Measurements from ENCODE around the gene CERT1.

CERT1 gene

GRCh38 chr5:75468593-75468992, 42.8 kb downstream of the CERT1 start:
- no peak for DNase-seq

- DNase-seq: peak; percentile 0
These were observed 45.3 kb downstream of the CERT1 start for GRCh38 chr5:75466006-75466716.

- peak; percentile 25 for DNase-seq
These were observed 45.9 kb downstream of the CERT1 start for GRCh38 chr5:75465480-75465879.

- no peak for DNase-seq
These were observed 47.7 kb downstream of the CERT1 start for GRCh38 chr5:75463726-75464125.

GRCh38 chr5:75461679-75462078, 49.8 kb downstream of the CERT1 start:
- DNase-seq: no peak

- DNase-seq: no peak
These were observed 50.4 kb downstream of the CERT1 start for GRCh38 chr5:75460942-75461610.

- DNase-seq: no peak
These were observed 50.9 kb downstream of the CERT1 start for GRCh38 chr5:75460532-75460931.

GRCh38 chr5:75457691-75458090, 53.7 kb downstream of the CERT1 start:
- DNase-seq: no peak

- no peak for DNase-seq
These were observed 54.3 kb downstream of the CERT1 start for GRCh38 chr5:75457161-75457560.

GRCh38 chr5:75450069-75450468, 61.4 kb downstream of the CERT1 start:
- no peak for DNase-seq

- DNase-seq: no peak
These were observed 65.4 kb downstream of the CERT1 start for GRCh38 chr5:75446068-75446467.

- DNase-seq: no peak
These were observed 69.9 kb downstream of the CERT1 start for GRCh38 chr5:75441560-75441959.

- no peak for DNase-seq
These were observed 72.2 kb downstream of the CERT1 start for GRCh38 chr5:75439276-75439675.

GRCh38 chr5:75438722-75439121, 72.7 kb downstream of the CERT1 start:
- DNase-seq: no peak

- no peak for DNase-seq
These were observed 76.3 kb downstream of the CERT1 start for GRCh38 chr5:75435096-75435495.

- DNase-seq: no peak
These were observed 77.5 kb downstream of the CERT1 start for GRCh38 chr5:75433814-75434506.

- DNase-seq: no peak
These were observed 97.2 kb downstream of the CERT1 start for GRCh38 chr5:75414241-75414640.

- peak; percentile 1 for DNase-seq
These were observed 99.1 kb downstream of the CERT1 start for GRCh38 chr5:75412111-75412990.

GRCh38 chr5:75405296-75405695, 106.1 kb downstream of the CERT1 start:
- DNase-seq: no peak

- DNase-seq: no peak
These were observed 116.2 kb downstream of the CERT1 start for GRCh38 chr5:75395277-75395676.

GRCh38 chr5:75389430-75389829, 122.0 kb downstream of the CERT1 start:
- no peak for DNase-seq

- no peak for DNase-seq
These were observed 123.6 kb downstream of the CERT1 start for GRCh38 chr5:75387806-75388205.

GRCh38 chr5:75384218-75384617, 127.2 kb downstream of the CERT1 start:
- no peak for DNase-seq
